Measurements from ENCODE around the gene DPYD.

DPYD gene

DNA sequence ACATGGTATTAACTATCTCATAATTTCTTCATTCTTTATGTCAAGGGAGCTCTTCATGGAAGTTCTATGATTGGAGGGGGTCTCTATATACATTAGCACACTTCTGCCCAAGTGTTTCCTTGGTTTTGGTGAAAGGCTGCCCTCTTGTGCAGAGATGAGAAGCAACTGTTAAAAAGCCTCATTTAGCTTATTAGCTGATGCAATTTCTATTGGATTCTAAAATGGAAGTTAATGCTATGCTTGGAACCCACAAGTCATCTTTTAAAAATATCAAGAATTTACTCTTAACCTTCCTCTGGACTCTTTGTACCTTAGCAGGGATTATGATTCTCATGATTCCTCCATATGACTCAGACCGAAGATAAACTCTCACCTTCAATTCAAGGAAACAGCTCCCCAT, 870.3 kb downstream of the DPYD start:
- no peak for DNase-seq (ENCODE audit: low spot score)
- in situ Hi-C loops (cut with MboI; ENCODE audit: low pct_unique_long_range_greater_than_20kb, low sequenced_read_pairs, unreplicated experiment) = no loop called here
- TF ChIP-seq, protein P1, sequence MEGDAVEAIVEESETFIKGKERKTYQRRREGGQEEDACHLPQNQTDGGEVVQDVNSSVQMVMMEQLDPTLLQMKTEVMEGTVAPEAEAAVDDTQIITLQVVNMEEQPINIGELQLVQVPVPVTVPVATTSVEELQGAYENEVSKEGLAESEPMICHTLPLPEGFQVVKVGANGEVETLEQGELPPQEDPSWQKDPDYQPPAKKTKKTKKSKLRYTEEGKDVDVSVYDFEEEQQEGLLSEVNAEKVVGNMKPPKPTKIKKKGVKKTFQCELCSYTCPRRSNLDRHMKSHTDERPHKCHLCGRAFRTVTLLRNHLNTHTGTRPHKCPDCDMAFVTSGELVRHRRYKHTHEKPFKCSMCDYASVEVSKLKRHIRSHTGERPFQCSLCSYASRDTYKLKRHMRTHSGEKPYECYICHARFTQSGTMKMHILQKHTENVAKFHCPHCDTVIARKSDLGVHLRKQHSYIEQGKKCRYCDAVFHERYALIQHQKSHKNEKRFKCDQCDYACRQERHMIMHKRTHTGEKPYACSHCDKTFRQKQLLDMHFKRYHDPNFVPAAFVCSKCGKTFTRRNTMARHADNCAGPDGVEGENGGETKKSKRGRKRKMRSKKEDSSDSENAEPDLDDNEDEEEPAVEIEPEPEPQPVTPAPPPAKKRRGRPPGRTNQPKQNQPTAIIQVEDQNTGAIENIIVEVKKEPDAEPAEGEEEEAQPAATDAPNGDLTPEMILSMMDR (IDR thresholded peaks at IDR 0.05; ENCODE audit: extremely low read depth, insufficient read depth, missing control alignments) = peak; percentile 16

DNA sequence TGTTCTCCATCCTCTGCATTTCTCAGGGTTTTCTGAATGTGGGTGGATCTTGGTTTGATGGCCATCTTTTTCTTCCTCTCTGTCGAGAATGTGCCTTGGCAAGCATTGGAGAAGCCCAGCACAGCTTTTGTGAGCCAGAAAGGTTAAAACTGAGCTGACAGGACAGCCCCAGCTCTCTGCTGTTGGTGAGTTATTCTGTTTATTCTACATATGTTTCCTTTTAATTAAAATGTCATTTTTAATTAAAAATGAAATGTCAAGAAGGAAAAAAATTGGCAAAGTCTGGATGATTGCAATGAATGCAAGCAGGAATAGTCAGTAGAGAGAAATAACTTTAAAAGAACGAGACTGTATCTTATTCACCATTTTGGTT, 873.4 kb downstream of the DPYD start:
- TF ChIP-seq, protein P1 (IDR thresholded peaks at IDR 0.05; ENCODE audit: extremely low read depth, insufficient read depth, missing control alignments) = no peak

DNA sequence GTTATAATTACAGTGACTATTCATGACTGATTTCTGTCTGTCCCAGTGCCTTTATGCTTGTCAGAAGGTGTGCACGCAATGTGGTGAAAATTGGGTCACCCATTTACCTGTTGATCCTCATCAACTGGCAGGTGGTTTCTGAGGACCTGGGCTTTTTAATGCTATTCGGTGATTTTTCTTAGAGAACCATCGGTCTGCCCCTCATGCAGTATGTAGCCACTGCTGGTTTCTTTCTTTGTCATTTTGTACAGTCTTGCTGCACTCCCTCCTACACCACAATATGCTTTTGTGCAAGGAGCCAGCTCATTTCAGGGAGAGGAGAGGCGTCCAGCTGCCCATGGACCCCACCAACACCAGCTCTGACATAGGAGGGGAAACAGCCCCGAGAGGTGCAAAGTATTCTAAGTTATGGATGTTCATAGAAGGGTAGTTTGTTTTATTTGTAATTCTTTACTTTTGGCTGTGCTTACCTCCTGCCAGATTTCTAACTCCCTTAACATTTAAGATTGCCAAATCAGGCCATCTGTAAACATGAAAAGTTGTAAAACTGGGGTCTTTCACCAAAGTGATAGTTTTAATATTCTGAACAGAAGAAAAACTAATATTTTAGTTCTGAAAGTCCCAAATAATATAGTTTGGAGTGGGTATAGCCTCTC, 873.9 kb downstream of the DPYD start:
- in situ Hi-C loops (cut with MboI; ENCODE audit: low pct_unique_long_range_greater_than_20kb, low sequenced_read_pairs, unreplicated experiment) = no loop called here
- no peak for DNase-seq (ENCODE audit: low spot score)
- TF ChIP-seq, protein P1 (IDR thresholded peaks at IDR 0.05; ENCODE audit: extremely low read depth, insufficient read depth, missing control alignments) = no peak

More for the DNA sequence above, 873.4 kb downstream of the DPYD start:
- in situ Hi-C loops (cut with MboI; ENCODE audit: low pct_unique_long_range_greater_than_20kb, low sequenced_read_pairs, unreplicated experiment) = no loop called here
- no peak for DNase-seq (ENCODE audit: low spot score)

DNA sequence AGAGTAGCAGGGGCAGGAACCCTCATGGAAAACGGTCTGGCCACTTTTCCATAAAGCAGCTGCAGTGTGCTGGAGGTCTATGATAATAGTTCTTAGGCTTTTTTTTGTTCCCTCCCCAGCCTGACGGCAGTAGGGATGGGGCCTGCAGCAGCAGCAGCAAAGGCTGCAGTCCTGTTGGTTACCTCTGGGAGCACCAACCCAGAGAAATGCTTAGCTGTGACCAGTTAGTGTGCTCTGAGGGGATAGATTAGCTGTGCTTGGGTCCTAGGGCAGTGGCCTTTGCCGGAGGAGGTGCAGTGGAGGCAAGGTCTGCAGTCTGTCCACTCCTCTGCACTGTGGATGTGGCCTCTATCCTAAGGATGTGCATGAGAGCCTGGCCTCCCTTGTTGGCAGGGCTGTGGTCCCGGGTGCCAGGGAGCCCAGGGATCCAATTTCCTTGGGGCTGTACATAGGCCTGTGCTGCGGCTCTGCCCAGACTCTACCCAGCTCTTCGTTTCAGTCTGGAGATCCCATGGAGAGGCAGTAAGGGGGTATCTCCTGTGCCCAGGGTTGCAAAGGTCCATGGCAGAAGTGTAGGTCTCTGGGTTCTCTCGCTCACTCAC, 876.6 kb downstream of the DPYD start:
- TF ChIP-seq, protein P1 (IDR thresholded peaks at IDR 0.05; ENCODE audit: extremely low read depth, insufficient read depth, missing control alignments) = no peak
- DNase-seq (ENCODE audit: low spot score) = no peak
- in situ Hi-C loops (cut with MboI; ENCODE audit: low pct_unique_long_range_greater_than_20kb, low sequenced_read_pairs, unreplicated experiment) = no loop called here

DNA sequence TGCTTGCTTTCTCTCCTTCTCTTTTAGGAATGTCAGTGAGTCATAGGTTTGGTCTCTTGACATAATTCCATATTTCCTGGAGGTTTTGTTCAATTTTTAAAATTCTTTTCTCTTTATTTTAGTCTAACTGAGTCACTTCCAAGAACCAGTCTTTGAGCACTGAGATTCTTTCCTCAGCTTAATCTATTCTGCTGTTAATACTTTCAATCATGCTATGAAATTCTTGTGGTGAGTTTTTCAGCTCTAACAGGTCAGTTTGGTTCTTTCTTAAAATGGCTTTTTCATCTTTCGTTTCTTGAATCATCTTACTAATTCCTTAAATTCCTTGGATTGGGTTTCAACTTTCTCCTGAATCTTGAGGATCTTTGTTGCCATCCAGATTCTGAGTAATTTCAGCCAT, 878.3 kb downstream of the DPYD start:
- DNase-seq (ENCODE audit: low spot score) = no peak
- in situ Hi-C loops (cut with MboI; ENCODE audit: low pct_unique_long_range_greater_than_20kb, low sequenced_read_pairs, unreplicated experiment) = no loop called here
- TF ChIP-seq, protein P1 (IDR thresholded peaks at IDR 0.05; ENCODE audit: extremely low read depth, insufficient read depth, missing control alignments) = no peak

DNA sequence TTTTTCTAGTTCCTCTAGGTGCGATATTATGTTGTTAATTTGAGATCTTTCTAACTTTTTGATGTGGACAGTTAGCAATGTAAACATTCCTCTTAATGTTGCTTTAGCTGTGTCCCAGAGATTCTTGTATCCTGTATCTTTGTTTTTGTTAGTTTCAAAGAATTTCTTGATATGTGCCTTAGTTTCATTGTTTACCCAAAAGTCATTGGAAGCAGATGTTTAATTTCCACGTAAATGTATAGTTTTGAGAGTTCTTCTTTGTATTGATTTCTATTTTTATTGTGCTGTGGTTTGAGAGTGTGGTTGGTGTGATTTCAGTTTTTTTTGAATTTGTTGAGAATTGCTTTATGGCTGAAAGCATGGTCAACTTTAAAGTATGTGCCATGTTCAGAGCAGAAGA, 879.8 kb downstream of the DPYD start:
- TF ChIP-seq, protein P1 (IDR thresholded peaks at IDR 0.05; ENCODE audit: extremely low read depth, insufficient read depth, missing control alignments) = no peak
- in situ Hi-C loops (cut with MboI; ENCODE audit: low pct_unique_long_range_greater_than_20kb, low sequenced_read_pairs, unreplicated experiment) = no loop called here
- DNase-seq (ENCODE audit: low spot score) = no peak

Measured in GM13977 (cell line).